Activated CD8-positive, alpha-beta memory T cell treated with anti-CD3 and anti-CD28 coated beads for 1 hour (primary cell): ENCODE measurements around the gene CLTCL1.
"Not testable (repeated sequence)": the region's sequence is repeated elsewhere in the genome, so short reads cannot be mapped to it uniquely, and the experiment has no call there.

ENCODE experiments used
- DNase-seq, 2 donors: peaks; one replicate each; pipeline ENCODE4 v3.0.0-alpha.2; 2020; ENCODE audit warnings: low read depth in 1 of 2; ENCODE audit errors: extremely low read depth in 1 of 2

CLTCL1 gene

GRCh38 chr22:19291218-19291579 is 320 bp downstream of the CLTCL1 start:
- no peak for DNase-seq

GRCh38 chr22:19290400-19291217 is 910 bp downstream of the CLTCL1 start:
- DNase-seq = no peak

- no peak for DNase-seq
These were observed 1.9 kb downstream of the CLTCL1 start for GRCh38 chr22:19289475-19290161.

DNA sequence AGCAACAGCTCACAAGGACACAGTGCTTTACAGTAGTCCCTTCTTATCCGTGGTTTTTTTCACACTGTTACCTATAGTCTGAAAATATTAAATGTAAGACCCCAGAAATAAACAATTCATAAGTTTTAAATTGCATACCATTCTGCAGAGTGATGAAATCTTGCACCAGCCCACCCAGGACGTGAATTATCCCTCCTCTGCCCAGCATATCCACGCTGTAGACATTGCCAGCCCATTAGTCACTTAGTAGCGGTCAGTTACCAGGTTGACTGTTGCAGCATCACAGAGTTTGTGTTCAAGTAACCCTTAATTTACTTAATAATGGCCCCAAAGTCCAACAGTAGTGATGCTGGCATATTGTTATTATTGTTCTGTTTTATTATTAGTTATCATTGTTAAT is 3.6 kb downstream of the CLTCL1 start:
- DNase-seq = no peak

GRCh38 chr22:19287076-19287707 is 4.3 kb downstream of the CLTCL1 start:
- DNase-seq = no peak

GRCh38 chr22:19285831-19286230 is 5.7 kb downstream of the CLTCL1 start:
- no peak for DNase-seq

DNA sequence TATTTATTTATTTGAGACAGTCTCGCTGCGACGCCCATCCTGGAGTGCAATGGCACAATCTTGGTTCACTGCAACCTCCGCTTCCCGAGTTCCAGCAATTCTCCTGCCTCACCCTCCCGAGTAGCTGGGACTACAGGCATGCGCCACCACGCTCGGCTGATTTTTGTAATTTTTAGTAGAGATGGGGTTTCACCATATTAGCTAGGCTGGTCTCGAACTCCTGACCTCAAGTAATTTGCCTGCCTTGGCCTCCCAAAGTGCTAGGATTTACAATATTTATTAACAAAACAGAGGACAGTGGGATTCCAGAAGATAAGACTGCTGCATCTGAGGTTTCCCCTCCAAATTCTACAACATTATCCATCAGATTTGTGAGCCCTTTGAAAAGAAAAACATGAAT is 12.4 kb downstream of the CLTCL1 start:
- DNase-seq = not testable (repeated sequence)

DNA sequence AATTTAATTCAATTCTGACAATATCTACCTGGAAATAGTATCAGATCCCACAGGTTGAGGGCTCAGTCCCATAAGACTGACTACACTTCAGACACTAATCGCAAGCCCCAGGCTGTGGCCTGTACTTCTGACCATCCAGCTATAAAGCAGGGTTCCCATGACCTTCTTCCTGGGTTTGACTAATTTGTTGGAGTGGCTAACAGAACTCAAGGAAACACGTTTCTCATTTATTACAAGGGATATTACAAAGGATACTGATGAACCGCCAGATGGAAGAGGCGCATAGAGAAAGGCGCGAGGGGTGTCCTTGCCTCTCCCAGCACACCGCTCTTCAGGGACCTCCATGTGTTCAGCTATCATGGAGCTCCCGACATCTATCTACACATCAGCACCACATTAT is 13.7 kb downstream of the CLTCL1 start:
- no peak for DNase-seq

DNA sequence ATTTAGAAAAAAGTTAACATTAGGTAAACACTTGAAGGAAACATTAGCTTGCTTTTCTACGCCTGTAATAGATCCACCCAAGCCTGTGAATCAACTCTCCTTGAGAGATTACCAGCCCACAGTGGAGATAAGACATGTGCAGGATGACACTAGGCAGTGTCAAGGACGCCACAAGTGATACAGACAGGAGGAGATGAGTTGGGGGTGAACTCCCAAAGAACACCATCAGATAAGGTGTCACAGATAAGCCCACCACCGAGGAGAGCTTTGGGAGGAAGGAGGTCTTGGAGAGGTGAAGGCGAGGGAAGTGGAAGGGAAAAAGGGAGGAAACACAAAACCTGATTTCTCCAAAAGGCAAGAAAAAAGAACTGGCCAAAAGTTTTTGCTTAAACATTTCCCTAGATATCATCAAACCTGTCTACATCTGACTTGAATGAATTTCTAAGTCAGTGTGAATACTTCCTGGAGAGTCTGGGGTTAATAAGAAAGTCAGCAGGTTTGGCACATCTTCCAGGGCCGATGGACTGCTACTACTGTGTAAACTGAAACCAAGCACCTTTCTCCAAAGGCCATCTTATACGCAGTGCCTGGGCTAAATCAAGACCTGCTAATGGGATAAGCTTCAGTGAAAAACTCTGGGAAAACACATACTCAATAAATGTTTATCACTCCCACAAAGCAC is 15.5 kb downstream of the CLTCL1 start:
- DNase-seq = no peak

DNA sequence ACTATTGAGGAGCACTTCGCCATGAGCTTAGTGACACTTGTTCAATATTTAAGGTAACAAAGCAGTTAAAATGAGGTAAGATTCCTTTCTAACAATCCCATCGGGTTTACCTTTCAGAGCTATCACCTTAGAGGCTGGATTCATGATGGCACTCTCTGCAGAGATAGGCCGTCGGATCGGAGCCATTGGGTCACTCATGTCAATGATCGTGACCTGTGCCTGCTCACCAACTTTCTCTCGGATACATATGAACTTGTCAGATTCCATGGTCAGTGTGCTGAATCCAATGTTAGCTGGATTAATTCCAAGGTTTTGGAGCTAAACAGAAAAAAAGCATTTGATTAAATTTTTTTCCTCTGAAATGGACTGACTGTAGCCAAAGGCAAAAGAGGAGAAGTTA is 16.0 kb downstream of the CLTCL1 start:
- DNase-seq = no peak

DNA sequence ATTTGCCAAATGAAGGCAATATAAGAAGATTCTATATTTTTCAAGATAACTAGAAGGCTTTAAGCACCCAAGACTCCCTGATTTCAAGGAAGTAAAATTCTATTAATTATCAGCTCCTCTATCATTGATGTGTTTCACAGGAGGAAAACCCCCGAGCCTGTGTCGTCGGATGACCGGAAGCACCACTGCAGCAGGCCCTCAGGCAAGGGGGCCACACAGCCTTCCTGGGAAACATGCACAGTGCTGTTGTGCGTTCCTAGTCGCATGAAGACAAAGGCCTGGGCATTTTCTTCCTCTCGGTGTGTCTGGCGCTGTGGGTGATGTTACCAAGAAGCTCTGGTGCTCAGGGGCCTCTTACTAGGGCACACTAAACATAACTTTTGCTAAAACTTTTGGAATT is 16.4 kb downstream of the CLTCL1 start:
- no peak for DNase-seq

DNA sequence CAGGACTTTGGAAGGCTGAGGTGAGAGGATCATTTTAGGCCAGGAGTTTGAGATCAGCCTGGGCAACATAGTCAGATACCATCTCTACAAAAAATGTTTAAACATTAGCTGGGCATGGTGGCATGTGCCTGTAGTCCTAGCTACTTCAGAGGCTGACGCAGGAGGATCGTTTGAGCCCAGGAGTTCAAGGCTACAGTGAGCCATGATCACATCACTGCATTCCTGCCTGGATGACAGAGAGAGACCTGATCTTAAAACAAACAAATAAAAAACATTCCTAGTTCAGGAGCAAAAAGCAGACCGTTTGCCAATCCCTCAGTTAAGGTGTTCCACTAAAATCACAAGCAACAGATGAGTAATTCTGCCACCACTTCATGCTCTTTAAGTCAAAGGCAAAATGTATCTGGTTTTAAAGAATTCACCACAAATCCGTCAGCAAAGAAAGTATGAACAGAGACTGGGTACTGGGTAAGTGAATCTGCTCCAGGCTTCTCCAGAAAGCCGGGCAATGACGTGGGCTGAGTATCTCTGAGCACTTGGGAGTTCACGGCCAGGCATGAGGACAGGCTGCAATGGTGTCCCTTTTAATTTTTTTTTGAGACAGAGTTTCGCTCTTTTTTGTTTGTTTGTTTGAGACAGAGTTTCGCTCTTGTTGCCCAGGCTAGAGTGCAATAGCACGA is 19.5 kb downstream of the CLTCL1 start:
- no peak for DNase-seq

GRCh38 chr22:19271273-19271855 is 20.2 kb downstream of the CLTCL1 start:
- no peak for DNase-seq

GRCh38 chr22:19270873-19271272 is 20.6 kb downstream of the CLTCL1 start:
- no peak for DNase-seq

GRCh38 chr22:19266547-19267086 is 24.9 kb downstream of the CLTCL1 start:
- DNase-seq = no peak

DNA sequence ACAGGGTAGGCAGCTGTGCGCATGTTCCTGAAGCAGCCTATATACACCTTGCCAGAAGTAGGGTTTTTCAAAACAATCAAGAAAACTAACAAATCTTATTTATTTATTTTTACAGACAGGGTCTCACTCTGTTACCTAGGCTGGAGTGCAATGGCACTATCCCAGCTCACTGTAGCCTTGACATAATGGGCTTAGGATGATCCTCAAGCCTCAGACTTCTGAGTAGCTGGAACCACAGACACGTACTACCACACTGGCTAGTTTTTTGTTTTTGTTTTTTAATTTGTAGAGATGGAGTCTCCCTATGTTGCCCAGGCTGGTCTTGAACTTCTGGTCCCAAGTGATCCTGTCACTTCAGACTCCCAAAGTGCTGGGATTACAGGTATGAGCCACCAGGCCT is 25.7 kb downstream of the CLTCL1 start:
- DNase-seq = no peak

- DNase-seq = no peak
These were observed 30.7 kb downstream of the CLTCL1 start for GRCh38 chr22:19260804-19261203.

DNA sequence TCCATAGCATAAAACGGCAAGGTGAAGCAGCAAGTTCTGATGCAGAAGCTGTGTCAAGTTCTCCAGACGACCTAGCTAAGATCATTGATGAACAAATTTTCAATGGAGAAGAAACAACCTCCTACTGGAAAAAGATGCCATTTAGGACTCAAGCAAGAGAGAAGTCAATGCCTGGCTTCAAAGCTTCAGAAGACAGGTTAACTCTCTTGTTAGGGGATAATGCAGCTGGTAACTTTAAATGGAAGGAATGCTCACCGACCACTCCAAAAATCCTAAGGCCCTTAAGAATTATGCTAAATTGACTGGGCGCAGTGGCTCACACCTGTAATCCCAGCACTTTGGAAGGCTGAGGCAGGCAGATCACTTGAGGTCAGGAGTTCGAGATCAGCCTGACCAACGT is 31.3 kb downstream of the CLTCL1 start:
- no peak for DNase-seq

GRCh38 chr22:19258968-19259288 is 32.6 kb downstream of the CLTCL1 start:
- not testable (repeated sequence) for DNase-seq

- DNase-seq = no peak
These were observed 33.1 kb downstream of the CLTCL1 start for GRCh38 chr22:19258371-19258770.
